Measurements from ENCODE around the gene PRODH.
"Not testable (repeated sequence)": the region's sequence is repeated elsewhere in the genome, so short reads cannot be mapped to it uniquely, and the experiment has no call there.

PRODH gene

DNA sequence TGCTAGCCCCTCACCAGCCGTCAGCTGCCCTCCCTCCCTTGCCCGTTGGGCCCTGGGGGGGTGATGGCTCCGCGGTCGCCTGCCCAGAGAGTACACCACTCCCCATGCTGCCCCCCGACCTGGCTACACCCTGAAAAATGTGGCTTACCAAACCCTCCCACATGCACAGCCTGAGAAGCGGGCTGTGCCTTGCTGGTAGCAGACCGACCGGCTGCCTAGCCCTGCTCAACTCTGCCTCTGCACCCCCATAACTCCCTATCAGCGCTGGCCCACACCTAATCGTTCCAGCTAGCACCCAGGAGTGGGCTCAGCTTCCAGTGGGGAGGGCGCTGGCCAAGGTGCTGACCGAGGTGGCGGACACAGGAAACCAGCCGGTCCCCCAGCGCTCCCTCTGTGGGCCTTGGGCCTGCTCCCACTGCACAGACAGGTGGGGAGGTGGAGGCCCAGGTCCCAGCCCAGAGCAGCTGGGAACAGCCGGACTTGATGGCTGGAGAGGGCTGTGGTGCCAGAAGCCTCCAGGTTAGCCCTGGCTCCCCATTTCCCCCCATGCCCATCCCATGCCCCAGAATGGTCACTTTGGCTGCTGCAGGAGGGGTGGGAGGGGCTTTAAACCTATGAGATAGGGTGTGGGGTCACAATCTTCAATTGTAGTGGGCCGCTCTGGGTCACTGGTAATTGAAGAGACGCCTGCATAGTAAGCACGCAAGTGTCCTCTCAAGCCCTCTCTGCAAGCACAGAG, 32.1 kb upstream of the PRODH start:
- DNase-seq: no peak

DNA sequence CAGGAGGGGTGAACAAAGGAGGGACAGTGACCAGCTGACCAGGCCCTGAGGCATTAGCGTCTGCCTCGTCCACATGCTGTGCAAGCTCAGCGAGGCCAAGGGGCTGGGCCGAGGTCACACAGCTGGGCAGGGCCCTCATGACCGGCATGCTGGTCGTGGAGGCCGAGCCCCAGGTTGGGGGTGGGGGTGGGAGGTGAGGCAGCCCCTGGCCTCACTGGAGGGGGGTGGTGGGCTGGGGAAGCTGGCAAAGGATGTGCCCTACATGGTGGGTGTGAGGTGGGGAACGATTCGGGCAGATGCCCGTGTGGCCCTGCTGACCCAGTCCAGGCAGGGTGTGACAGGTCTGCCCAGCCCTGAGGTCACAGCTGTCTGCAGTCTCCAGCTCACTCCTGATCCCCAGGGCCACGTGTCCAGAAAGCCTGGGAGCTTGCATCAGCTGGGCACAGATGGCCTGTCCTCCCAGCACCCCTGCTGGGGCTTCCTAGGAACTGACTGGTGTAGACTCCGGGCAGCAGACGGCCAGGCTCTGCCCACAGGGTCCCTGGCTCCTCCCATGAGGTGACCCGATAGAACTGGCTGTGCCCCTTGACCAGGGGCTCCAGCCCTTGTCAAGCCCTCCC, 31.4 kb upstream of the PRODH start:
- DNase-seq: not testable (repeated sequence)

DNA sequence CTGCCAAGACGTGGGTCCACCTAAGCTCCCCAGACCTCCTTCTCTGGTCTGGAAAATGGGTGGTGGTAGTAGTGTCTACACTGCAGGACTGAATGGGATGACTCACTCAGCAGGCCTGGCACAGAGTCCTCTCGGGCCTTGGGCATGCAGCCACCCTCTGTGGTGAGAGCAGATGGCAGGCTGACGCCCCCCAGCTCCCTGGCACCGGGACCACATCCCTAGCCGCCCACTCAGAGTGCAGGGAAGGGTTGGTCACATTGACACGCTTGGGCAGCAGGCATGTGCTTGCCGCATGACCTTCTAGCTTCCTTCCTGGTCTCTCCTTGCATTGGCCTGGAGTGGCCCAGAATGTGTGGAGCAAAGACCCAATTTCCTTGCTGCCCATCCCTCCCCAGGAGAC, 30.7 kb upstream of the PRODH start:
- DNase-seq: no peak

DNA sequence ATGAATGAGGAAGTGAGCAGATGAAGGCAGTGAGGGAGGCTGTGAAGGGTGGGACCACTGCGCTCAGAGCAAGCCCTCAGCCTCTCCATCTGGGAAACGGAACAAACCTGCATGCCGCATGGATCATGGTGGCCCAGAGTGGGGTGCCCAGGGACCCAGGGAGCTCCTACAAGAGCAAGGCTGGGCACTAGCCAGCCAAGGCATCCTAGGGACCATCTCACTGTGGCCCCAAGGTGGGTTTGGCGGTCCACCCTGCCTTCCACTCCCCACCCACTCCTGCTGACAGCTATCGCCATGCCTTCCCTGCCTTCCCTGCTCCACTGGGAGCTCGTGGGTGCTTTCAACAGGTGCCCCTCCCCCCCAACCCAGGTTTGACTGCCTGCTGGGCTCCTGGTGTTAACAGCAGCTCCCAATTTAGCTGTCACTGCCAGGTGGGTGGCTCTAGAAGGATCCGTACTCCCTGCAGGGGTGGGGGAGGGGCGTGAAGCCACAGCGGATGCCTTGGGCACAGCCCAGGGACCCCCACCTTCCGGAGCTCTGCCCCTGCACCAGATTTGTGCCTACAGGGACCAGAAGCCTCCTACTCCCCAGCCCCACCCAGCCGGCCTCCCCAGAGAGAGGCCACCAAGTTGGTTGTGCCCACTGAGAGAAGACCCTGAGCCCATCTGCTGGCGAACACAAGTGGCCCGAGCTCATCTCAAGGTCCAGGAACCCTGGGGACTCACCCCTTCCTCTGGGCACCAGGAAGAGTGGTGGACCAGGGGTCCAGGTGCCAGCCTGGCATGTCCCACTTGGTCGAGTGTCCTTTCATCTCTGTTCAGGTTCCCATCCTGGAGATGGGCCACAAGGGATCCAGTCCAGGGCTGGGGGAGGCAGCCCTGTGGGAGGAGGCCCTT, 29.7 kb upstream of the PRODH start:
- DNase-seq: no peak

DNA sequence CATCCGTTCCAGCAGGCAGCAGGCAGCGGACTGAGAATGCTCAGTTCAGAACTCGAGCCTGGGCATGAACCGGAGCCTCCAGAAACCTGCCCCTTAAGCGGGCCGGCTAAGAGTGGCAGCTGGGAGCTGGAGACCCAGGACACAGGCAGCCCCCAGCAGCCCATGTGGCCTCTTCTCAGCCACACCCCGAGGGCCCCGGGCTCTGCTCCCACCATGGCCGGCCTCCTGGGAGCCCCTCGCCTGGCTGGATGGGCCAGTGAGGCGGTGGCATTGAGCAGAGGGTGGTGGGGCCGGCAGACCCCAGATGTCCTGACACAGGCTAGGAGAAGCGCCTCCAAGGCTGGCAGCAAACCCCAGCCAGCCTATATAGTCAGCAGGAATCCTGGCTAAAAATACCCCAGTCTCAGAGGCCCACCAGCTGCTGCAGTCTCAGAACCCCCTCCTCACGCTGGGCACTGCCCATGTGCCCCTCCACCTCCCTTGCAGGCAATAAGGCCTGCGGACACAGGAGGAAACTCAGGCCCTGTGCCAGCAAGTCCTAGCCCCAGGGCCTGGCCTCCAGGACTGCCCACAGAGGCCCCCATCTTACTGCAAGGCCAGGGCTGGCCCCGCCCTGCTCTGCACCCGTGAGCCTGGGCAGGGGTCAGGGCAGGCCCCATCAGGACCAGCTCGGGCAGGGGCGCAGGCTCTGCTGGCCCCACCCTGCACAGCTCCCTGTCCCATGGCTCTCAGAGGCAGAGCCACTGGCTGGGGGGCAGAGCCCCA, 28.6 kb upstream of the PRODH start:
- DNase-seq: not testable (repeated sequence)

DNA sequence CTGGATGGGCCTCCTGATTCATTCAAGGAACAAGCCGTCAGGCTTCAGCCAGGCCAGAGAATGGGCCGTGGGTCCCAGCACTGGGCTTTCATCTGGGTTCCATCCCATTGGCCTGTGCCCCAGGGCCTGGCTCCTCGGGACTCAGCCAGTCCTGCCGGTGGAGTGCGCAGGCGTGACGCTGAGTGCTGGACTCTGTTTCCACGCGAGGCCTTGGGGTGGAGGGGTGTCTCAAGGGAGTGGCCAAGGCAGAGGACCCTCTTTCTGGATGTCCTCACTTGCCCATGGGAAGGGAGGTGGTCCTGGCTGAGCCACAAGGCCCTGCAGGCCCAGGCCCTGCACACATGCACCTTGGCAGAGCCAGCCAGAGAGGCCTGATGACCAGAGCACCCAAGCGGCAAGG, 28.0 kb upstream of the PRODH start:
- DNase-seq: not testable (repeated sequence)

DNA sequence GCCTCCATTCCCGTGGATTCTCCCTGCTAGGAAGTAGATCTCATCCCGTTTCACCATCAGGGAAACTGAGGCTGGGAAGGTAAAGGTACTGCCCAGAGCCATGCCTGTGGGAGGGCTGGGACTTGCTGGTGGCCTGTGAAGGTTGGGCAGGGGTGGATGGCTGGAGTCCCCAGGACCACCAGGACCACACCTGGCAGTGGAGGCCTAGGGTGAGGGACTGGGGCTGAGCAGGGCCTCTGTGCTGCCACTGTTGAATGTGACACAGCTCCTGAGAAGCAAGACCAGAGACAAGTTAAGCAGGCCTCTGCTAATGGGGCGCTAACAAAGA, 26.2 kb upstream of the PRODH start:
- no peak for DNase-seq

DNA sequence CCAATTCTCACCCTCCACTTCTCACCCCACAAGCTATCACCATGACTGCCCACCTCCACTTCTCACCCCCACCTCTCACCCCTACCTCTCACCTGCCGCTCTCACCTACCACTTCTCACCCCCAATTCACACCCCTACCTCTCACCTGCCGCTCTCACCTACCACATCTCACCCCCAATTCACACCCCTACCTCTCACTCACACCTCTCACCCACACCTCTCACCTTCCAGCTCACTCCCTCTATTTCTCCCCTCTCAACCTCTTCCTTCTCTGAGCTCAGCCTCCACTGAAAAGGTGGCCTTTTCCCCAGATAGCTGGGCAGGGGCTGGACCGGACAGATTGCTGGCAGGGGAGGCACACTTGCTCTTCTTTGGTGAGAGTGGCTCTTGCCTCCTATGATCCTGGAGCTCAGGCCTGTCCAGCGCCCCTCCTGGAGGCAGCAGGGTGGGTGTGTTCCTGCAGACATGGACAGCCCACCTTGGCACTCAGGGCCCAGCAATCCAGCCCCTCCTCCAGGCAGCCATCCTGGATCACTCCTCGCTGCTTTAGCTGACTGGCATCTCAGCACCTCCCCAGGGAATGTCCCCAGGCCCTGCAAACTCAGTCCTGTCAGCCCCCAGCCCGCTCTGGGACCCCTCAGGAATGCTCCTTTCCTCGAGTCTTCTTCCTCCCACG, 25.7 kb upstream of the PRODH start:
- DNase-seq: not testable (repeated sequence)

DNA sequence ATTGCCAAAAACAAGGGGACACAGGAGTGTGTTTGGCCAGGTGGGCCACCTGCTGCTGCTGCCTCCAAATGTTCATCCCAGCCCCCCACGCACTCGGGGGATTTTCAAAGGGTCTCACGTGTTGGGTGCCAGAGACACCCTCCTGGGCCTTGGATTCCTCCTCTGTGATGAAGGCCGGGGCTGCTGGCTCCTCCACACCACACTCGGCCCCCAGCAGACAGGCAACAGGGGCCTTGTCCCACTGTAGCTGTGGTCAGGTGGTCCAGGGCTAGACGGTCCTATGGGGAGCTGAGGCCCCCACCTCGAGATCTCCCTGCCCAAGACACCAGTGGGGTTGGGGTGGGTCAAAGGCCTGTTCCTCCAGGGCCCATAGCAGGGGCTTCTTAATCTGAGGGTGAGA, 25.1 kb upstream of the PRODH start:
- not testable (repeated sequence) for DNase-seq

DNA sequence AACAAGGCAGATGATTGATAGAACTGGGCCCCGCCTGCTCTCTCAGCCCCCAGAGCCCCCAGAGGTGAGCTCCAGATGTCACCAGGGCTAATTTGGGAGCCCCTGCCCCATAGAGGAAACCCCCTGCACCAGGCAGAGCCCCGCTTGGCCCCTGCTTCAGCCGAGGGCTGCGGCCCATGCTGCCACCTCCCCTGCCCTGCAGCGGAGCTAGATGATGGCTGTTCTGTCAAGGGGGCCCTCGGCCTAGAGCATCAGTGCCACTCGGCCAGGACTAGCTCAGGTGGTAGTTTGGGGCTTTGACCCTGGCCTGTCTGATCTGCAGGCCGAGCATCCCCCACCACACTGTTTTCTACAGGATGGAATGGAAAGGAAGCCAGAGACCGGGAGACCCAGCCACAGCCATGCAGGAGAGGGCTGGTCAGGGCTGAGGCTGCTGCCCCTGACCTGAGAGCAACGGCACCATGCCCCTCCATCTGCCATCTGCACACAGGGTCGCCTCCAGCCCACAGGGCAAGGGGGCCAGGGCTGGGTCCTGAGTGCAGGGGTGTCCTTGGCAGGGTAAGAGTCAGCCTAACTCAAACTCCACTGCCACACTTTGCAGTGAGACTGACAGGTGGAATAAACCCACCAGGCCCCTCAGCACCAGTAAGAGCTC, 24.2 kb upstream of the PRODH start:
- DNase-seq: not testable (repeated sequence)

DNA sequence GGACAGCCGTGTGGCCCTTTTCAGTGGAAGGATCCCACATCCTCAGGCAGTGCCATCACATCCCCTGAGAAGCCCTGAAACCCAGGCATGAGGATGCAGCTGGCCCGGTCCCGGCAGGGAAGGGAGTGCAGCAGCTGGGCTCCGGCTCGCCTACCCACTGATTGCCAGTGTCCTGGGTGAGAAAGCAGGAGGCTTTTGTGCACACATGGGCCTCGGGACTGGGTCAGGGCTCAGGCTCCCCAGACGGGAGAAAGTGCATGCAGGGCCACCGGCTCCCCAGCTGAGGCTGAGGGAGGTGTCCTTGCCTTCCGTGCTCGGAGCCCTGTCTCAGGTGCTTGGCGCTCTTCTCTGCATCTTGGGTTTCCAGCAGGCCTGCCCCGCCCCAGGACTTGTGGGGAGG, 23.6 kb upstream of the PRODH start:
- not testable (repeated sequence) for DNase-seq

DNA sequence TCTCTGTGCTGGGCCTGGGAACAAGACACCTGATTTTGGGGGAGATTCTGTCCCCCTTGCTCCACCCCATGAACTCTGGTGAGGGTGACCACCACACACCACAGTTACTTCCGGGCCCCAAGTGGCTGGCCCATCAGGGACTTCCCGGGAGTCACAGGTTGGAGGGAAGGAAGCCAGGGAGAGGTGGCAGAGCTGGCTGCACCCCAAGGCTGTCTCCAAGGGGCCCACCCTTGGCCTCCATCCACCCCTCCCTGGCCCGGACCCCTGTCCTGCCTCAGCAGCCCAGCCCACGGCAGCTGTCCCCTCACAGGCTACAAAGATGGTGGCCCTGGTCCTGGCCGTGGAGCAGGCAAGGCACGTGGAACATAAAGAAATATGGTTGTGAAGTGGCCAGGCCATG, 23.2 kb upstream of the PRODH start:
- not testable (repeated sequence) for DNase-seq

DNA sequence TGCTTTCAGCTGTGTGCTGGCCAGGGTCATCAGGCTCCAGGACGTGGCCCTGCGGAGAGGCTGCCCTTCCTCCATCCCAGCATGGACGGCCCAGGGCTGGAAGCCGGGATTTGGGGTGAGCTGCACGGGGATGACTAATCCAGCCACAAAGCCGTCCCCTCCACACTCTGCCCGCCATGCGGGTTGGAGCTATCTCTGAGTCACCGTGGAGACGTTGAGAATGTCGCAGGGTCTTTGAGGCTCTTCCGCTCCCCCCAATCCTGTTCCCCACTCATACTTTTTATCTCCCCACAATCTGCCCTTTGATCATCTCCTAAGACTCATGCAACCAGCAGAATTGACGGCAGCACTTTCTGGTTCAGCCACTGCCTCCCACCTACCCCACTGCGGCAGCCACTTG, 22.6 kb upstream of the PRODH start:
- DNase-seq: not testable (repeated sequence)

DNA sequence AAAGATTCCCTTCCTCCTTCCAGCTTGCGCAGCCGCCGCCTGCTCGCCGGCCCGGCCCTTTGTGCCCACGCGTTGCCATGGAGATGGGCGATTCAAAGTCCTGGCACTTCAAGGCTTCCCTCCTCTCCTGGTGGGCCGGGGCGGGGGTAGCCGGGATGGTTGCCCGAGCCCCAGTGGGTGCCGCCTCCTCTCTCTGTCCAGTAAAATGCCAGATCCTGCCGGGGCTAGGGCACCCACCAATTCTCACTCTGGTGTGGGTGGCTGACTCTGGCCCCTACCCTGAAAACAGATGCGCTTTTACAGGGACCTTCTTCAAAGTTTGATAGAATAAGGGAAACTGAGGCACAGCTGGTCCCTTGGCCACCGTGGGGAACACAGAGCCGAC, 22.2 kb upstream of the PRODH start:
- not testable (repeated sequence) for DNase-seq

DNA sequence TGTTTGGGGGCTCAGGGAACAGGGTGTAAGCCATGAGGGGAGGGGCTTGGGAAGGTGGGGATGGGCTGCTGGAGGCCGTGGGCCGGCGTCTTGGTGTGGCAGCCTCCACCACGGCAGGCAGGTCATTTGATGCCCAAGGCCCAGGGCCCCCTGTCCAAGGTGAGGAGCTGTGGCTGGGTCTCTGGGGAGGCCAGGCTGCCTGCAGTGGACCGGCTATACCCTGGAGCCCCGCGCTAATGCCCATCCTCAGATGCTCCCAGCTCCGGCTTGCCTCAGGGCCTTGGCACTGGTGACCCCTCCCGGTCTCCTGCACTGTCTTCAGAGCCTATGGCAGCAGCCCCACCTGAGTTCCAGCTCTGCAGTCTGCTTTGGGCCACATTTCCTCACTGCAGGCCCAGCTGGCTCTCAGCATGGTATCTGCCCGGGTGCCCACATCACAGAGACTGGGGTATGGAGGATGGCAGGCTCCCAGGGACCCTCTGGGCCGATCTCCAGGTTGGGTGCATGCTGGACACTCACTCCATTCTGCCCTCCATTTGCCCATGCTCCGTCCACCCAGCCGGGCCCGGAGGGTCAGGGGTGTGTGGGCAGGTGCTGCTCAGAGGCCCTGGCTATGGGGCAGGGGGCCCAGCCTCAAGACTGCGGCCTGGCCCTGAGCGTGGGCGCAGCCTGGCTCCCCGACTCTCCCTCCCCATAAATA, 21.7 kb upstream of the PRODH start:
- not testable (repeated sequence) for DNase-seq

DNA sequence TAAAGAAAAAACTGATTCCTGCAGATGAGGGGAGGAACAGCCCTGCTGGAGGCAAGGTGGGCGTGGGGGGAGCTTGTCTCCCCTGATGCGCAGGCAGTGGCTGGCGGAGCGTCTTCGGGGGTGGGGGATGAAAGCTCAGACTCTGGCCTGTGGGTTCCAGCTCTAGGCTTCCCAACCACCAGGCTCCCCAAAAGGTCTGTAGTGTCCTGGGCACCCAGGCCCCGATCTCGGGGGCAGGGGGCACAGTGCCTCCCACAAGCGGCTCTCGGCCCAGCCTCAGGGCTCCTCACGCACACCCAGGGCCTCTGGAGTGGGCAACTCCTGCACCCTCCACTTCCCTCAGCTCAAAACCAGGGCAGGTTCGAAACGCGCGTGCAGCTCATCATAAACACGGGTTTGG, 20.9 kb upstream of the PRODH start:
- not testable (repeated sequence) for DNase-seq

DNA sequence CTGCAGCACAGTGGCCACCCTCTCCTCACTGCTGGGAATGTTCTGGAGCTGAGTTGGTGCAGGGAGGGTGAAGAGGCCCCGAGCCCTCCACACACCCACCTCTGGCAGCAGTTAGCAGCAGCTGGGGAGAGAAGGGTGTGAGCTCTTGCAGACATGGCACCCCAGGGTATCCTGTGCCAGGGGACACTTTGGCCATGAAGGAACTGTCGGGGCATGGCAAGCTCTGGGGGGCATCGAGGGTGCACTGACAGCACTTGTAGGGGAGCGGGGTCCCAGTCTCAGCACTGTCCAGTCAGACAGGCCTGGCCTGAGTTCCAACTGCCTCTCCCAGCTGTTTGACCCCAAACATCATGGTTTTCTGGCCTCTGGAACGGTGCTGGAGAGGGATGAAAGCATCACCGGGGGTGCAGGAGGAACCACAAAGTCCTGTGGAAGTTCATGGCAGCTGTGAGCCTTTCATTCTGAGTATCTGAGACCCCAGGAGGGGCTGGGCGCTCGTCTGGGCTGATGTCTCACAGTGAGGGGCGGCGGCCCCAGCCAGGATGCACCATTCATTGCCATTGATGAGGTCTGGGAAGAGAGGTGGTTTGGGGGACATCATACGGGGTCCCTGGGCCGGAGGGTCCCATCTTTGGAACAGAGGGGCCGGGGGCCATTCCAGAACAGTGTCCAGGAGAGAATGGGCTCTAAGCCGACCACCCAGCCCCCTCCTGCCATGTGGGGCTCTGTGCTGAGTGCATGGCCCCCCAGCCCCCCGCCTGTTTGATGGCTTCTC, 20.2 kb upstream of the PRODH start:
- not testable (repeated sequence) for DNase-seq

DNA sequence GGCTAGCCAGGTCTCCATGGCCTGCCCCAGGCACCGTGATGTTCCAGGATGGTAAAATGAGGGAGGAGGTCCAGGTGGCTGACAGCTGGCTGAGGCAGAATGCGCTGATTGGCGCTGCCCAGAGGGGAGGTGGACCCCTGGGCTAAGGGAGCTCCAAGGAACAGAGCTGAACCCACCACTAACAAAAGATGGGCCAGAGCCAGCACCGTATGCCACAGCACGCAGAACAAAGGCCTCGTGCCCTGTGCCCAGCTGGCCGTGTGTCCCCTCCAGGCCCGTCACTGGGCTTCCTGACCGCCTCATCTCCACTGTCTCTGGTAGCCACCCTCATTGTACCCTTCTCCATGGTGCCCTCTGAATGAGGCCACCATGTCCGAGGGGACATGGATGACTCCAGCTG, 19.6 kb upstream of the PRODH start:
- DNase-seq: no peak

DNA sequence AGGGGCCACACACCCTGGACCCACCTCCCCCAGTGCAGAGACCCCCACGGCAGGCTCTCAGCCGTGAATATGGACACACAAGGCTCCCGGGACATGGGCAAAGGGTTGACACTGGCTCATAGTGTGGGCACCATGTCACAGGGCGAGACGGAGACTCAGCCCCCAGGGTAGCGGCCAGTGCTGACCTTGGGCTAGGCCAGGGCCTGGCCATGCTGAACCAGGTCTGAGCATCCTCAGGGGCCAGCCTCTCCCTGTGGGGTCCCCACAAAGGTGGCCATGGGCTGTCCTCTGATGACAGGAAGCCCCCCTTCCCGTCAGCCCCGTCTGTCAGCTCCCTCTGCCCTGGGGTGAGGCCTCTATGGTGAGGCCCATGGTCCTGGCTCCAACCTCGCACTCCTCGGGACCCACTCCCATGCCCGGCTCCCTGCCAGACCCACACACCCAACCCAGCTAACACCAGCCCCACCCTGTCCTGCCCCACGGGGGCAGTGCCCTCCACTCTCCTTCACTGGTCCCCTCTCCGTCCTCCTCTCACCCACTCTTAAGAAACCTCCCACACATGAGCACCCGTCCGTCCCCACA, 19.0 kb upstream of the PRODH start:
- no peak for DNase-seq
